HepG2 (cell line): ENCODE measurements around the gene OTOGL. TPM values are rescaled to one million over a fixed set of nuclear protein-coding genes. Genes with fewer than 3 reads are reported as not detected.

Experiments
- CHCHD3 ChIP-seq: sonication (generic); formaldehyde crosslinking; IDR thresholded peaks from 2 replicates; pipeline ENCODE4 v1.8.0; 2022; ENCODE audit warnings: mild to moderate bottlenecking, missing genetic modification reagents, moderate library complexity
- GTF3A ChIP-seq: sonication (generic); formaldehyde crosslinking; conservative IDR thresholded peaks from 2 replicates; pipeline ENCODE4 v1.4.0; 2020; ENCODE audit warnings: mild to moderate bottlenecking, missing genetic modification reagents
- MXD4 ChIP-seq: IDR thresholded peaks from 2 replicates; pipeline ENCODE4 v1.6.1; 2016; ENCODE audit warnings: mild to moderate bottlenecking, missing biosample characterization, missing genetic modification reagents
- THYN1 ChIP-seq: sonication (generic); formaldehyde crosslinking; IDR thresholded peaks from 2 replicates; pipeline ENCODE4 v1.8.1; 2023; ENCODE audit warnings: low read depth, mild to moderate bottlenecking, moderate library complexity, missing genetic modification reagents, borderline replicate concordance
- ZNF160 ChIP-seq: sonication (generic); formaldehyde crosslinking; IDR thresholded peaks from 2 replicates; pipeline ENCODE4 v1.8.0; 2022; ENCODE audit warnings: mild to moderate bottlenecking, inconsistent platforms, missing genetic modification reagents
- ZNF260 ChIP-seq: sonication (generic); formaldehyde crosslinking; IDR thresholded peaks from 2 replicates; pipeline ENCODE4 v1.4.0; 2020; ENCODE audit warnings: missing genetic modification reagents, low read depth, mild to moderate bottlenecking, borderline replicate concordance
- ZNF569 ChIP-seq: sonication (generic); formaldehyde crosslinking; IDR thresholded peaks from 2 replicates; pipeline ENCODE4 v1.5.0; 2020; ENCODE audit warnings: mild to moderate bottlenecking, missing genetic modification reagents, moderate library complexity, borderline replicate concordance
- ZNF720 ChIP-seq: sonication (generic); formaldehyde crosslinking; IDR thresholded peaks from 2 replicates; pipeline ENCODE4 v1.4.0; 2020; ENCODE audit warnings: missing genetic modification reagents
- polyA plus RNA-seq, 8 experiments: library from polyadenylated mRNA; depleted of rRNA in 3 of 8; stranded (reverse) in 7 of 8; unstranded in 1 of 8; fragments of >200 nt; fragmentation: Illumina TruSeq in 4 of 8; extraction: Trizol in 4 of 8; gene quantifications; 2 replicates each; pipeline versions ENCODE4 v1.2.1 to v1.2.3, GENCODE V29; 2011 to 2016; ENCODE audit warnings: low read depth in 4 of 8, missing spikeins in 1 of 8, mixed read lengths in 1 of 8; ENCODE audit not compliant: insufficient read depth in 1 of 8
- total RNA-seq, 5 experiments: library from RNA; depleted of rRNA; stranded (reverse); fragments of >200 nt; fragmentation: Illumina TruSeq; extraction: Trizol; gene quantifications; 2 replicates each; pipeline ENCODE4 v1.2.3, GENCODE V29; 2016; ENCODE audit warnings: low read depth in 1 of 5
- TF ChIP-seq, protein P1 (sequence below): sonication (generic); formaldehyde crosslinking; IDR thresholded peaks from 2 replicates; pipeline ENCODE4 v1.5.1; 2020; ENCODE audit warnings: mild to moderate bottlenecking, missing genetic modification reagents, borderline replicate concordance
- TF ChIP-seq, protein P2 (sequence below): sonication (generic); formaldehyde crosslinking; IDR thresholded peaks from 2 replicates; pipeline ENCODE4 v1.8.0; 2022; ENCODE audit warnings: mild to moderate bottlenecking, missing genetic modification reagents
- TF ChIP-seq, protein P3 (sequence below): sonication (generic); formaldehyde crosslinking; IDR thresholded peaks from 2 replicates; pipeline ENCODE4 v1.8.0; 2022; ENCODE audit warnings: missing genetic modification reagents, mild to moderate bottlenecking, borderline replicate concordance
- TF ChIP-seq, protein P4 (sequence below): IDR thresholded peaks from 2 replicates; pipeline ENCODE4 v1.6.1; 2016; ENCODE audit warnings: low read depth, control low read depth
- TF ChIP-seq, protein P5 (sequence below): sonication (generic); formaldehyde crosslinking; IDR thresholded peaks from 2 replicates; pipeline ENCODE4 v1.9.0; 2021; ENCODE audit warnings: mild to moderate bottlenecking, missing genetic modification reagents

OTOGL gene
- total and polyA plus RNA-seq, 2 of the 13 experiments (the other 11 are each of a cell fraction or from before 2014, with no cell fraction given): not detected

DNA sequence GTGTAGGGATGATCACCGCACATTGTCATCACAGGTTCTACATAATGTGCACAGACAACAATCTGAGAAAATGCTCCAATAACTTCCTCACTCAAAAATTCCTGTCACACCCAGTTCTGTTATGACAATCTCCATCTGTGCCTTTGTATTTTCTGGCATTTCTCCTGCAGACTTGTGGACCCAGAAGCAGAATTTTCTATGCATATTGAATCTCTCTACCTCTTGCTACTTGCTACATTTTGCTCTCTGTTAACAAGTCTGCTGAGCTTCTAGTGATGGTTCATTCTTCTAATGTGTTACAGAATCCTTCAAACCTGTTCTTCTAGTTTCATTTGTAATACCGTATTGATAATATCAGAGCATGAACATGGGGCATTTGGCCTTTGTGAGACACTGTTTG, 216.9 kb downstream of the OTOGL start (continued):
- TF ChIP-seq, protein P1, sequence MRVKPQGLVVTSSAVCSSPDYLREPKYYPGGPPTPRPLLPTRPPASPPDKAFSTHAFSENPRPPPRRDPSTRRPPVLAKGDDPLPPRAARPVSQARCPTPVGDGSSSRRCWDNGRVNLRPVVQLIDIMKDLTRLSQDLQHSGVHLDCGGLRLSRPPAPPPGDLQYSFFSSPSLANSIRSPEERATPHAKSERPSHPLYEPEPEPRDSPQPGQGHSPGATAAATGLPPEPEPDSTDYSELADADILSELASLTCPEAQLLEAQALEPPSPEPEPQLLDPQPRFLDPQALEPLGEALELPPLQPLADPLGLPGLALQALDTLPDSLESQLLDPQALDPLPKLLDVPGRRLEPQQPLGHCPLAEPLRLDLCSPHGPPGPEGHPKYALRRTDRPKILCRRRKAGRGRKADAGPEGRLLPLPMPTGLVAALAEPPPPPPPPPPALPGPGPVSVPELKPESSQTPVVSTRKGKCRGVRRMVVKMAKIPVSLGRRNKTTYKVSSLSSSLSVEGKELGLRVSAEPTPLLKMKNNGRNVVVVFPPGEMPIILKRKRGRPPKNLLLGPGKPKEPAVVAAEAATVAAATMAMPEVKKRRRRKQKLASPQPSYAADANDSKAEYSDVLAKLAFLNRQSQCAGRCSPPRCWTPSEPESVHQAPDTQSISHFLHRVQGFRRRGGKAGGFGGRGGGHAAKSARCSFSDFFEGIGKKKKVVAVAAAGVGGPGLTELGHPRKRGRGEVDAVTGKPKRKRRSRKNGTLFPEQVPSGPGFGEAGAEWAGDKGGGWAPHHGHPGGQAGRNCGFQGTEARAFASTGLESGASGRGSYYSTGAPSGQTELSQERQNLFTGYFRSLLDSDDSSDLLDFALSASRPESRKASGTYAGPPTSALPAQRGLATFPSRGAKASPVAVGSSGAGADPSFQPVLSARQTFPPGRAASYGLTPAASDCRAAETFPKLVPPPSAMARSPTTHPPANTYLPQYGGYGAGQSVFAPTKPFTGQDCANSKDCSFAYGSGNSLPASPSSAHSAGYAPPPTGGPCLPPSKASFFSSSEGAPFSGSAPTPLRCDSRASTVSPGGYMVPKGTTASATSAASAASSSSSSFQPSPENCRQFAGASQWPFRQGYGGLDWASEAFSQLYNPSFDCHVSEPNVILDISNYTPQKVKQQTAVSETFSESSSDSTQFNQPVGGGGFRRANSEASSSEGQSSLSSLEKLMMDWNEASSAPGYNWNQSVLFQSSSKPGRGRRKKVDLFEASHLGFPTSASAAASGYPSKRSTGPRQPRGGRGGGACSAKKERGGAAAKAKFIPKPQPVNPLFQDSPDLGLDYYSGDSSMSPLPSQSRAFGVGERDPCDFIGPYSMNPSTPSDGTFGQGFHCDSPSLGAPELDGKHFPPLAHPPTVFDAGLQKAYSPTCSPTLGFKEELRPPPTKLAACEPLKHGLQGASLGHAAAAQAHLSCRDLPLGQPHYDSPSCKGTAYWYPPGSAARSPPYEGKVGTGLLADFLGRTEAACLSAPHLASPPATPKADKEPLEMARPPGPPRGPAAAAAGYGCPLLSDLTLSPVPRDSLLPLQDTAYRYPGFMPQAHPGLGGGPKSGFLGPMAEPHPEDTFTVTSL (CRISPR knock-in tag): no peak
- no peak for TF ChIP-seq ZNF260 (CRISPR knock-in tag)
- TF ChIP-seq, protein P2, sequence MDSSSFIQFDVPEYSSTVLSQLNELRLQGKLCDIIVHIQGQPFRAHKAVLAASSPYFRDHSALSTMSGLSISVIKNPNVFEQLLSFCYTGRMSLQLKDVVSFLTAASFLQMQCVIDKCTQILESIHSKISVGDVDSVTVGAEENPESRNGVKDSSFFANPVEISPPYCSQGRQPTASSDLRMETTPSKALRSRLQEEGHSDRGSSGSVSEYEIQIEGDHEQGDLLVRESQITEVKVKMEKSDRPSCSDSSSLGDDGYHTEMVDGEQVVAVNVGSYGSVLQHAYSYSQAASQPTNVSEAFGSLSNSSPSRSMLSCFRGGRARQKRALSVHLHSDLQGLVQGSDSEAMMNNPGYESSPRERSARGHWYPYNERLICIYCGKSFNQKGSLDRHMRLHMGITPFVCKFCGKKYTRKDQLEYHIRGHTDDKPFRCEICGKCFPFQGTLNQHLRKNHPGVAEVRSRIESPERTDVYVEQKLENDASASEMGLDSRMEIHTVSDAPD (CRISPR knock-in tag): no peak
- TF ChIP-seq, protein P3, sequence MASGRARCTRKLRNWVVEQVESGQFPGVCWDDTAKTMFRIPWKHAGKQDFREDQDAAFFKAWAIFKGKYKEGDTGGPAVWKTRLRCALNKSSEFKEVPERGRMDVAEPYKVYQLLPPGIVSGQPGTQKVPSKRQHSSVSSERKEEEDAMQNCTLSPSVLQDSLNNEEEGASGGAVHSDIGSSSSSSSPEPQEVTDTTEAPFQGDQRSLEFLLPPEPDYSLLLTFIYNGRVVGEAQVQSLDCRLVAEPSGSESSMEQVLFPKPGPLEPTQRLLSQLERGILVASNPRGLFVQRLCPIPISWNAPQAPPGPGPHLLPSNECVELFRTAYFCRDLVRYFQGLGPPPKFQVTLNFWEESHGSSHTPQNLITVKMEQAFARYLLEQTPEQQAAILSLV: no peak
- TF ChIP-seq, protein P4, sequence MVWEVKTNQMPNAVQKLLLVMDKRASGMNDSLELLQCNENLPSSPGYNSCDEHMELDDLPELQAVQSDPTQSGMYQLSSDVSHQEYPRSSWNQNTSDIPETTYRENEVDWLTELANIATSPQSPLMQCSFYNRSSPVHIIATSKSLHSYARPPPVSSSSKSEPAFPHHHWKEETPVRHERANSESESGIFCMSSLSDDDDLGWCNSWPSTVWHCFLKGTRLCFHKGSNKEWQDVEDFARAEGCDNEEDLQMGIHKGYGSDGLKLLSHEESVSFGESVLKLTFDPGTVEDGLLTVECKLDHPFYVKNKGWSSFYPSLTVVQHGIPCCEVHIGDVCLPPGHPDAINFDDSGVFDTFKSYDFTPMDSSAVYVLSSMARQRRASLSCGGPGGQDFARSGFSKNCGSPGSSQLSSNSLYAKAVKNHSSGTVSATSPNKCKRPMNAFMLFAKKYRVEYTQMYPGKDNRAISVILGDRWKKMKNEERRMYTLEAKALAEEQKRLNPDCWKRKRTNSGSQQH (CRISPR knock-in tag): no peak
- TF ChIP-seq ZNF720 (CRISPR knock-in tag): no peak
- TF ChIP-seq ZNF569: no peak
- TF ChIP-seq THYN1: no peak
- no peak for TF ChIP-seq MXD4 (CRISPR knock-in tag)
- TF ChIP-seq CHCHD3 (CRISPR knock-in tag): no peak
- TF ChIP-seq GTF3A (CRISPR knock-in tag): no peak
- TF ChIP-seq, protein P5, sequence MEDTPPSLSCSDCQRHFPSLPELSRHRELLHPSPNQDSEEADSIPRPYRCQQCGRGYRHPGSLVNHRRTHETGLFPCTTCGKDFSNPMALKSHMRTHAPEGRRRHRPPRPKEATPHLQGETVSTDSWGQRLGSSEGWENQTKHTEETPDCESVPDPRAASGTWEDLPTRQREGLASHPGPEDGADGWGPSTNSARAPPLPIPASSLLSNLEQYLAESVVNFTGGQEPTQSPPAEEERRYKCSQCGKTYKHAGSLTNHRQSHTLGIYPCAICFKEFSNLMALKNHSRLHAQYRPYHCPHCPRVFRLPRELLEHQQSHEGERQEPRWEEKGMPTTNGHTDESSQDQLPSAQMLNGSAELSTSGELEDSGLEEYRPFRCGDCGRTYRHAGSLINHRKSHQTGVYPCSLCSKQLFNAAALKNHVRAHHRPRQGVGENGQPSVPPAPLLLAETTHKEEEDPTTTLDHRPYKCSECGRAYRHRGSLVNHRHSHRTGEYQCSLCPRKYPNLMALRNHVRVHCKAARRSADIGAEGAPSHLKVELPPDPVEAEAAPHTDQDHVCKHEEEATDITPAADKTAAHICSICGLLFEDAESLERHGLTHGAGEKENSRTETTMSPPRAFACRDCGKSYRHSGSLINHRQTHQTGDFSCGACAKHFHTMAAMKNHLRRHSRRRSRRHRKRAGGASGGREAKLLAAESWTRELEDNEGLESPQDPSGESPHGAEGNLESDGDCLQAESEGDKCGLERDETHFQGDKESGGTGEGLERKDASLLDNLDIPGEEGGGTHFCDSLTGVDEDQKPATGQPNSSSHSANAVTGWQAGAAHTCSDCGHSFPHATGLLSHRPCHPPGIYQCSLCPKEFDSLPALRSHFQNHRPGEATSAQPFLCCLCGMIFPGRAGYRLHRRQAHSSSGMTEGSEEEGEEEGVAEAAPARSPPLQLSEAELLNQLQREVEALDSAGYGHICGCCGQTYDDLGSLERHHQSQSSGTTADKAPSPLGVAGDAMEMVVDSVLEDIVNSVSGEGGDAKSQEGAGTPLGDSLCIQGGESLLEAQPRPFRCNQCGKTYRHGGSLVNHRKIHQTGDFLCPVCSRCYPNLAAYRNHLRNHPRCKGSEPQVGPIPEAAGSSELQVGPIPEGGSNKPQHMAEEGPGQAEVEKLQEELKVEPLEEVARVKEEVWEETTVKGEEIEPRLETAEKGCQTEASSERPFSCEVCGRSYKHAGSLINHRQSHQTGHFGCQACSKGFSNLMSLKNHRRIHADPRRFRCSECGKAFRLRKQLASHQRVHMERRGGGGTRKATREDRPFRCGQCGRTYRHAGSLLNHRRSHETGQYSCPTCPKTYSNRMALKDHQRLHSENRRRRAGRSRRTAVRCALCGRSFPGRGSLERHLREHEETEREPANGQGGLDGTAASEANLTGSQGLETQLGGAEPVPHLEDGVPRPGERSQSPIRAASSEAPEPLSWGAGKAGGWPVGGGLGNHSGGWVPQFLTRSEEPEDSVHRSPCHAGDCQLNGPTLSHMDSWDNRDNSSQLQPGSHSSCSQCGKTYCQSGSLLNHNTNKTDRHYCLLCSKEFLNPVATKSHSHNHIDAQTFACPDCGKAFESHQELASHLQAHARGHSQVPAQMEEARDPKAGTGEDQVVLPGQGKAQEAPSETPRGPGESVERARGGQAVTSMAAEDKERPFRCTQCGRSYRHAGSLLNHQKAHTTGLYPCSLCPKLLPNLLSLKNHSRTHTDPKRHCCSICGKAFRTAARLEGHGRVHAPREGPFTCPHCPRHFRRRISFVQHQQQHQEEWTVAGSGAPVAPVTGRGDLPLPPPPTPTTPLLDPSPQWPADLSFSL (CRISPR knock-in tag): no peak
- TF ChIP-seq ZNF160: no peak
